Coronary artery (tissue), 2 donors: ENCODE measurements around the gene MEIOC.
A peak's percentile ranks its signal among the peaks of the same experiment; 100 is the strongest.

ENCODE experiments used
- DNase-seq: peaks from one replicate; pipeline ENCODE4 v3.0.0-alpha.2; 2017; ENCODE audit warnings: low spot score
- H3K27ac ChIP-seq, 2 donors: fragments of 200-600 bp; sonication (generic); one replicate each; pipeline ENCODE4 v1.5.1; 2016 to 2019
- H3K4me3 ChIP-seq: fragments of 200-600 bp; sonication (generic); 2 replicates; pipeline ENCODE4 v1.5.1; 2016; ENCODE audit warnings: mild to moderate bottlenecking, moderate library complexity
- TF ChIP-seq, protein P1 (sequence below): fragments of 200-600 bp; sonication (generic); IDR thresholded peaks from one replicate; pipeline ENCODE4 v1.5.1; 2019; ENCODE audit warnings: antibody characterized with exemption

The MEIOC gene

DNA sequence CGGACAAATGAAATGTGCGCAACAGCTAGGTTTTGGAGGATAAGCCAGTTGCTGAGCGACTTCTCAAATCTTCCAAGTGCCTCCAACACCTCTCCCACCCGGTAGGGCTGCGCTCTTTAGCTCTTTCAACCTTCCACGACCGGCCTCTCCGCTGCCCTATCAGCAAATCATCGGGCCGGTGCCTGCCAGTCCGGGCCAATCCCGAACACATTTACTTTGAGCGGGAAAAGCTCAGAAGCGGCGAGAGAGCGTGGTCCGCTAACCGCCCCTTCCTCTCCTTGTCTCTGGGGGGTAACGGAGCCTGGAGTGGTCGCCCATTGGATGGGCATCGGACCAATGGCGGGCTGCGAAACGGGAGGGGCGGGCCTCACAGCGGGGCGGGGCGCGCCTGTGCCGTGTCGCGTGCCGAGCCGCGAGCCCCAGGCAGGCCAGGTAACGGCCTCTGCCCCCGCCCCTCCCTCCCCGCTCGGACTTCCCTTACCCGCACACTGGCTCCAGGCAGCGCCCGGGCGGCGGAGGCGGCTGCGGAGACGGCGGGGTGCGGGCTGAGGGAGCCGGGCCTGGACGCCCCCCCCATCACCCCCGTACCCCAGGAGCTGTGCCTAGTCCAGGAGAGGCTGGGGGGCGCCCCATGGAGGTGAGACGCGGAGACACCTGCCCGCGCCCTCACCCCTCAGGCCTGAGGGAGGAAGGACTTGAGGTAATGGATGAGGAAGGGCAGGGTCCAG is at the start of gene MEIOC:
Gene MEIOC, plus strand, starts transcription at position 486 of the 728 bp plus-strand sequence. Its CDS starts 146 bp downstream, at position 632.
- TF ChIP-seq, protein P1, sequence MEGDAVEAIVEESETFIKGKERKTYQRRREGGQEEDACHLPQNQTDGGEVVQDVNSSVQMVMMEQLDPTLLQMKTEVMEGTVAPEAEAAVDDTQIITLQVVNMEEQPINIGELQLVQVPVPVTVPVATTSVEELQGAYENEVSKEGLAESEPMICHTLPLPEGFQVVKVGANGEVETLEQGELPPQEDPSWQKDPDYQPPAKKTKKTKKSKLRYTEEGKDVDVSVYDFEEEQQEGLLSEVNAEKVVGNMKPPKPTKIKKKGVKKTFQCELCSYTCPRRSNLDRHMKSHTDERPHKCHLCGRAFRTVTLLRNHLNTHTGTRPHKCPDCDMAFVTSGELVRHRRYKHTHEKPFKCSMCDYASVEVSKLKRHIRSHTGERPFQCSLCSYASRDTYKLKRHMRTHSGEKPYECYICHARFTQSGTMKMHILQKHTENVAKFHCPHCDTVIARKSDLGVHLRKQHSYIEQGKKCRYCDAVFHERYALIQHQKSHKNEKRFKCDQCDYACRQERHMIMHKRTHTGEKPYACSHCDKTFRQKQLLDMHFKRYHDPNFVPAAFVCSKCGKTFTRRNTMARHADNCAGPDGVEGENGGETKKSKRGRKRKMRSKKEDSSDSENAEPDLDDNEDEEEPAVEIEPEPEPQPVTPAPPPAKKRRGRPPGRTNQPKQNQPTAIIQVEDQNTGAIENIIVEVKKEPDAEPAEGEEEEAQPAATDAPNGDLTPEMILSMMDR, result no peak
- DNase-seq, result no peak
- Histone ChIP-seq H3K4me3 (peak within 1 kb of the TSS; percentile 61), H3K27ac (no peak within 1 kb of the TSS)

DNA sequence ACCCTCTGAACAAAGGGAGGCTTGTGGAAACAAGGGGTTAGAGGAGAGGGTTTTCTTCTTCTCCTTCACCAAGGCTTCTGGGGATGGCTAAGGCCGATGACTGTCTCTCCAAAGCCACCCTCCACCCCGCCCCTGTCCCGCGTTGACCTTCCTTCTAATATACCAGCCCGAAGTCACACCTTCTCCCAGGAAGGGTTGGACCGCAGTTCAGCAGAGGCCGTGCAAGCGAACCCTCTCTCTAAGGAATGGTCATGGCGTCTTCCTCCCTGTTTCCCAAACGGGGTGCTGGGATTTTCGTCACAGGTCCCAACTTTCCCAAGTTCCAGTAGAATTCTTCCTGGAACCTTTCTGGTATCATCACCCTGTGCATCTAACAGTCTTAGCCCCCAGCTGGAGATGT is 49.6 kb upstream of the MEIOC start:
- H3K4me3 ChIP-seq, result no peak overlapping the region
- TF ChIP-seq, protein P1, result no peak
- no peak overlapping the region for H3K27ac ChIP-seq
- no peak for DNase-seq

DNA sequence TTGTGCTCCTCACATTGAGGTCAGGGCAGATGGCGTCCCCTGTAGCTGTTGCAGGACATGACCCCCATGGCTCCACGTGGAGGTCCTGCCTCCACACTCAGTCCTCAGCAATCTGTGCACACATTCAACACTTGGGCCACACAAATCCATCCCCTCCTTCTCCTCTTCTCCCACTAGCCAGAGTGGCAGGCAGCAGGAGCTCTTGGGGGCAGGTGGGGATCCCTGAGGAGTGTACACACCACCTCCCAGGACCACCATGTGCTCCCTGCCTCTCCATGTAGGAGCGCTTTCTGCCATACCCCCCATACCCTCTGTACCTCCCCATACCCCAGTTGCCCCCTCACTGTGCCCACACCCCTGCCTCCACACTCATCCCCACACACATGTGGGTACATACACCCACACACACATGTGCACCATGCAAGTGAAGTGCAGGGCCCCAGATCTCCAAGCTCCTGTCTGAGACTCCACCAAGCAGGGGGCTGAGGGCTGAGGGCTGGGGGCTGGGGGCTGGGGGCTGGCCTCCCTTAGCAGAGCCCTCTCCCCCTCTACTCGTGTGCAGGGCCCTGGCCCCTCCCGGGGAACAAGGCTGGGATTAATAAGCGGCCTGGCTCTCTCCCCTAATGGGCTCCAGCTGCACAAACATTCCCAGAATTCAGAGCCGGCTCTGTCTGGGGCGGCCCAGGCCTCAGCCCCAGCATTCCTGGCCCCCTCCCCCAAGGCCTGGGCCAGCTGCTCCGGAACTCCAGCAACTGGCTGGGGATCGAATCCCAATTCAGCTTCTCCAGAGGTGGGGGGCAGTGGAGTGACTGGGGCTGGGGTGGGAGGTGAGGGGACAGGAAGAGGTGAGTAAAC is 48.2 kb upstream of the MEIOC start:
- DNase-seq, result no peak
- TF ChIP-seq, protein P1, result no peak
- Histone ChIP-seq H3K4me3 (no peak overlapping the region), H3K27ac (peak overlapping the region in 1 of 2 donors; percentile 69)

DNA sequence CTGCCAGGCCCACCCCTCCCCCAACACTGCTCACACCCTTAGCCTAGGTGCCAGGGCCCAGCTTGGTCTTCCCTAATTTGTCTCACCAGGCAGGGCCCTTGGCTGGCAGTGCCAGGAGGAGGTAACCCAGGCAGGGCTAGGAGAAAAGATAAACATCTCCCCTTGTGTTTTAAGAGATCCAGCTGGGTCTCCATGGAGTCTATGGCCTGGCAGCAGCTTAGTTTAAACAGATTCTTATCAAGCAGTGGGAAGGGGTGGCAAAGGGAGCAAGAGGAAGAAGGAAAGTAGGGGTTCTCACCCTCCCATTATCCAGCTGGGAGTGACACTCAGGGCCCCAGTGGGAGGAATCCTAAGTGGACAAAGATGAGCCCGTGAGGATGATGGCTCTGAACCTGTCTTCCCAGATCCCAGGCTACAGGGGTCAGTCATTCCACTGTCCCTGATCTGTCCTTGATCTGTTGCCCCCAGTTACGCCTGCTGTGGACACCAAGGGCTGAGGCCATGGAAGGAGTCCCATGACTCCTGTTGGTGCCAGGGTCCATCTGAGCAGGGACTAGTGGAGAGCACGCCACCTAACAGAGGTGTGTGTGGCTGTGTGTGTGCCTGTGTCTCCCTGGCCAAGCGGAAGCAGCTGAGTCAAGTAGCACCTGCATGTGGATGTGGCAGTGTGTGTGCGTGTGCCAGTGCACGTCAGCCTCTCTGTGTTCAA is 47.4 kb upstream of the MEIOC start:
- TF ChIP-seq, protein P1, result no peak
- no peak for DNase-seq
- H3K27ac ChIP-seq, result peak overlapping the region in 1 of 2 donors; percentile 69

DNA sequence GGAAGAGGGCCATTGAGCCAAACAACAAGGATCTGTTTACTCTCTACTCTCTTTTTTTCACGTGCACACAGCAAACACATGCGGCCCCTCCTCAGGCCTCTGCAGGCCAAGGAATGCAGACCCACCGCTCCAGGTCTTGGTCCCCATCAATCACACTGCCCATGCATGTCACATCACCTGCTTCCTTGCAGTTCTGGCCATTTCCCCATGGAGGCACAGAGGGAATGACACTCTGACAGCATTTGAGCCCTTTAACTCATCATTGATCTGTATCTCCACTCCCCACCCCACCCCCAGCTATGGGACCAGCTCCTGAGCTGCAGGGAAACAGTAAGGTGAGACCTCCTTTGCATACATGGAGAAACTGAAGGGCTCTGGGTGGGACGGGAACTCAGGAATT is 45.9 kb upstream of the MEIOC start:
- Histone ChIP-seq H3K4me3 (no peak overlapping the region), H3K27ac (no peak overlapping the region)
- DNase-seq, result no peak
- TF ChIP-seq, protein P1, result no peak

More for the DNA sequence above, 47.4 kb upstream of the MEIOC start:
- H3K4me3 ChIP-seq, result no peak overlapping the region

DNA sequence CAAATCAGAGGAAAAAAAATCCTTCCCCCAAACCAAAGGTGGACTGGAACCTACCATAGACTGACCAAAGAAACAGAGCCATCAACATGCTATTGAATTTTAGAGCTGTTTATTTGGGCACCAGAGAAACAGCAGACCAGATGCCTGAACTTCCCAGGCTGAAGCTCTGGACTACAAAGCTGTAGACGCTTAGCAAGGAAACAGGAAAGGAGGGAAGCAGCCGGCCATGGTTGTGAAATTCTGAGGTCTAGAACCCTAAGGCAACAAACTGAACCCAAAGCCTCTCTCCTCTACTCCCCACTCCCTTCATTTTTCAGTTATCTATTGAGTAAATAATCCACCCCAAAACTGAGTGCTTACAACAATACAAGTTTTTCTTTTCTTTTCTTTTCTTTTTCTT is 45.4 kb upstream of the MEIOC start:
- H3K4me3 ChIP-seq, result no peak overlapping the region
- DNase-seq, result no peak
- TF ChIP-seq, protein P1, result no peak
- no peak overlapping the region for H3K27ac ChIP-seq
